HS-27A (cell line): ENCODE measurements around the gene FIGNL1.

Source experiments
- DNase-seq: peaks from one replicate; pipeline ENCODE4 v3.0.0-alpha.2; 2012; ENCODE audit warnings: low read depth, missing footprints

The FIGNL1 gene

DNA sequence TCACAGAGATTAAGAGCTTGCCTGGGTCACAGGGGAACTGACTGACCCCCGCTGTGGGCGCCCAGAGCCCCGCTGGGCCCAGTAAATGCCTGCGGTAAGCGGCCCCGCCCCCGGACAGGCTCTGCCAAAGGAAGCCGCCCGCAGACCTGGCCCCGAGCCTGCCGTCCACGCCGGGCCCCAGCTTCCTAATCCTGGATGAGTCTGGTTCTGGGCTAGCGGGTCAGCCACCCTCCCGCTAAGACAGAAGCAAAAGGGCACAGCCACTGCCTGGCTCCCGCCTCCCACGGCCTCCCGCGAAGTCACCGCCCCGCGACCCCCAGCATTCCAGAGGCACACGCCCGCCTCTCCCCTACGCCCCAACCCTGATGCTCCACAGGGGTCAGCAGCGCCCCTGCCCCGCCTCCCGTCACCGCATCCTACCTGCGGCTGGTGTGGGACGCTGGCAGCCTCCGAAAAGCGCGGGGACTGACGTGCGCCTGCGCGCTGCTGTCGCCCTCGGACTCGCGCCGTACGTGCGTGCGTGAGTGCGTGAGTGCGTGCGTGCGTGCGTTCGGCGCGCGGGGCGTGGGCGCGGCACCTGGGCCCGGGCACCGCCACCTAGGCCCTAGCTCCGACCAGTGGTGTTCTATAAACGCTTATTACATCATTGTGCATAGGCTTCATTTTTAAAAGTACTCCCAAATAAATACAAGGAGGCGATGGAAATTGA, at the start of gene FIGNL1:
Gene FIGNL1, minus strand, starts transcription at position 470 of the 709 bp plus-strand sequence. CDS start 3,063 bp downstream, outside the sequence.
- DNase-seq, result no peak

DNA sequence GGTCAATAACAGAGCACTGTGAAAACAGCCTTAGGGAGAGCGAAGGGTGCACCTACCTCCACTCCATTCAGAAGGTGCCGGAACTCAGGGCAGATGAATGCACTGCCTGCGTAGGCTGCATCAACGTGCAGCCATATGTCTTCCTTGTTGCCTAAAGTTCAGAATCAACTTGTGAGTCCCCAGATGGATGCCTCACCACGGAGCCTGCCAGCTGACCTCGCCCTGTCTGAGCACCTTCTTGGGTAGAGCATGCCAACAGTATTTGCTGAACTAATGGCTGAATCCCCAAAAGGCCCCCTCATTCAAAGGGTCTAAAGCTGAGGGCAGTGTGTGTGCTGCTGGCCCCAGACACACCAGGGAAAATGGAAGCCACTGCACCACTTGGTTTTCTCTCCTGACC, 48.9 kb upstream of the FIGNL1 start:
- no peak for DNase-seq

DNA sequence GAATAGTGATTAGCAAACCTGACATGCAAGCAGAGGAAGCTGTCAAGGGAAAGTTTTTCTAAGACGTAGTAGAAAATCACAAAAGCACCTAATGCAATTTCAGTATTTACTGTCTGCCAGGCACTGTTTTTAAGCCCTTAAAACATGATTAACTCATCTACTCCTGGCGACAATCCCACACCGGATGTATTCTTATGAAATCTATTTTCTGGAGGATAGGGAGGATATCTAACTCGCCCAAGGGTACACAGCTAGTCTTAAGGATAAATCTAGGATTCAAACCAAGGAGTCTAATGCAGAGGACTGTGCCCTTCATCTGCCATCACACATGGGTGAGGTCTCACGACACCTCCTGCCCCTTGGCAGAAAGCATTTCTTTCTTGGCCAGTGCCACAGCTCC, 47.8 kb upstream of the FIGNL1 start:
- no peak for DNase-seq

GRCh38 chr7:50497068-50497642, 47.0 kb upstream of the FIGNL1 start:
- DNase-seq, result no peak

DNA sequence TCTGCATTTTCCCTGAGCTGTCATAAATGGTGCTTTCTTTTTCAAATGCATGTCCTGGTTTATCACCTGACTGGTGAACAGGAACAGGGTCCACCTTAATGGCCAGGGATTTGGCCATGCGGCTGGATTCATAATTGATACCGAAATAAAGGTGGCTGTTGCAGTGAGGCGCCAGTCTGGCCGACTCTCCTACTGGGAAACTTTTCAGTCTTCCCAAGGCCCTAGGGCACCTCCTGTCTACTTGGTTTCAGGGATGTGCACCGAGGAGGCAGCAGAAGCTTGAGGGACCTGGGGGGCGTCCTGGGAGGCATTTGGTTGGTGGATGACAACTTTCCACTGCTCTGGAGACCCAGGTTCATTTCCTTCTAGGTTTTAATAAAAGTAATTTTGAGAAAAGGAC, 46.4 kb upstream of the FIGNL1 start:
- no peak for DNase-seq

- no peak for DNase-seq
Measured at GRCh38 chr7:50495746-50496145, 45.6 kb upstream of the FIGNL1 start.

- DNase-seq, result no peak
Measured at GRCh38 chr7:50492770-50493519, 42.8 kb upstream of the FIGNL1 start.

GRCh38 chr7:50491943-50492342, 41.8 kb upstream of the FIGNL1 start:
- DNase-seq, result no peak

- no peak for DNase-seq
Measured at GRCh38 chr7:50491209-50491608, 41.1 kb upstream of the FIGNL1 start.

GRCh38 chr7:50488379-50488778, 38.2 kb upstream of the FIGNL1 start:
- DNase-seq, result no peak

DNA sequence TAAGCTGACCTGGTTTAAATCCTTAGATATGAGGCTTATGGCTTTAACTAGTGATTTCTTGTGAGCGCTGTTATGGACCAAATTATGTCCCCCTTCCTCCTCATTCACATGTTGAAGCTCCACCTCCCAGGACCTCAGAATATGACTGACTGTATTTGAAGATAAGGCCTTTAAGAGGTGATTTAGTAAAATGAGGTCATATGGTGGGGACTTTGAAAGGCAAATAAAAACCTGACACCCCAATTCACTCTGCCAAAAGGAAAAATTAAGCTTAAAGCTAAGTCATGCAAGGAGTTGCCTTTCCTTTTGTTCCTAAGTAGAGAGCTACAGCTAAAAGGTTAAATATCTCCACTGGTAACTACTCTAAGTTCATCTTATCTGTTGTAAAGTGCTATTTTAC, 36.4 kb upstream of the FIGNL1 start:
- DNase-seq, result no peak

GRCh38 chr7:50481867-50482266, 31.7 kb upstream of the FIGNL1 start:
- DNase-seq, result no peak

- no peak for DNase-seq
Measured at GRCh38 chr7:50480797-50481196, 30.6 kb upstream of the FIGNL1 start.

GRCh38 chr7:50479743-50480517, 29.8 kb upstream of the FIGNL1 start:
- DNase-seq, result no peak

DNA sequence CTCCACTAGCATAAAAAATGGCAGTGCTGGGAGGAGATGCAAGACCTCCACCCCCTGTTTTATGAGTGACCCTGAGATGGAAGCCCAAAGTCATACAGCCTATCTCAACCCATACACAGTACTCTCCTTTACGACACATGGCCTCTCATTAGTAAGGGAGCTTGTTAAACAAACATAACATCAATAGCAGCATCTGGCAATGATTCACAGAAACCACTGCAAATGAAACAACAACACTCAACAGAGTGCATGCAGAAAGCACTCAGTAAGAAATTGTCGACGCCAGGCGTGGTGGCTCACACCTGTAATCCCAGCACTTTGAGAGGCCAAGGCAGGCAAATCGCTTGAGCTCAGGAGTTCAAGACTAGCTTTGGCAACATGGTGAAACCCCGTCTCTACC, 27.5 kb upstream of the FIGNL1 start:
- DNase-seq, result no peak

GRCh38 chr7:50476953-50477625, 26.9 kb upstream of the FIGNL1 start:
- DNase-seq, result no peak

GRCh38 chr7:50475340-50475739, 25.2 kb upstream of the FIGNL1 start:
- DNase-seq, result no peak

DNA sequence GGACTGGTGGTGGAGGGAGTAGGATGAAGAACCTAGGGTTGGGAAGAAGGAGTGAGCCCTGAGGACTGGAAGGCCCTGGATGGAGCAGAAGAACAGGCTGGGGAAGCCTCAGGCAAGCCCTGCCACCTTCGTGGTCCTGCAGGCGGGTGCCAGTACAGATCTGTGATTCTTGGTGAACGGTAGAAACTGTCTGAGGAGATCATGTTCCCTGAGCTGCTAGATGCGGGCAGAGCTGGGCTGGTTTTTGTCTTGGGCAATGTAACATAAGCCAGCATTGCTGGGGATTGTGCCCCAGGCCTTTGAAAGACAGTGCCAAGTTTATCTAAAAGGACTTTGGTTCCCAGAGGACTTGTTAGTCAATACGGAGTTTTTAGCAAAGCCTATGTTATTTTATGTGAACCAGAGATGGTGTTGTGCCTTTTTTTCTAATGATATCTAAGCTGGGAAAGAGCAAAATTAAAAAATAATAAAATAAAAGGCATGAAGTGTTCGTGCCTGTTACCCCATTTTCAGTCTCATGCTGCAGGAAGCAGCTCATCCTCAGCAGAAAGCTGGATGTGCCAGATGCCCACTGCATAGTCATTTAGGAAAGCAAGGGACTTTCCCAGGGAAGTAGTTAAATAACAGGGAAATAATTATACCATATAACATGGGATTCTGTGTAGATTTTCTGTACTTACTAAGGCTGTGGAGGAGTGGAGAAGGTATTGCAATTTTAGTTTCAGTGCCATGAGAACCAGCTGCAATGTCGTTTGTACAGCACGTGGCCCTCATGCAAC, 24.4 kb upstream of the FIGNL1 start:
- DNase-seq, result no peak

DNA sequence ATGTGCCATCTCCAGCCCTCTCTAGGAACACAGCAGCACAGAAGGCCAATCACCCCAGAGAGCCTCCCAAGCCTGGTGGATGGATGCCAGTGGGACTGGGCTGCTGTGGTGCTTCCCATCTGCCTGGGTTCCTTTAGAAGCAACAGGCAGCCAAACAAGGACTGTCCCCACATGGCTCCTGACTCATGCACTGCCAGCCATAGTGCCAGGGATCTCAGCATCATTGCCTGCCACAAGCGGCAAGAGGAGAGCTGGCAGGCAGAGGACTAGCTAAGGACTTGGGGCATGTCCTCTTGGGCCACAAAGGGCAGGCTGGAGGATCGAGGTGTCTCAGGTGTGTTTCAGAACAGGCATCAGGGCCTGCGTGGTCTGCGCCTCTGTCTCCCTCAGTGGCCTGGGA, 23.4 kb upstream of the FIGNL1 start:
- DNase-seq, result no peak

GRCh38 chr7:50472427-50472826, 22.3 kb upstream of the FIGNL1 start:
- no peak for DNase-seq

DNA sequence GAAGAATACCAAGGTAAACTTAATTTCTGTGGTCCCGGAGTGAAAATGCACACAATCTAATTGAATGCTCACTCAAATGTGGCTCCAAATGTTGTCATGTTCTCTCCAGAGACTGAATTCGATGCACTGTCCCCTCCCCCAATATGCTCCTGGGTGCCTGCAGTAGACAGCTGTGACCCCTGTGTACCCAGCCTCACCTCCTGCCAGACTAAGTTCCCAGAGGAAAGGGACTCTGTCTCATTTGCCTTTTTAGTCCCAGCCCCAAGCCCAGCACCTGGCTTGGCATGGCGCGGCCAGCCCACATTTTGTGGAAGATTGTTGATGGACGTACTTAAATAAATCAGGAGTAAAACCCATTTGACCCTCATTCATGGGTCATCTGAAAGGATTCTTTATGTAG, 21.8 kb upstream of the FIGNL1 start:
- no peak for DNase-seq
